Limb (tissue), 2 donors: ENCODE measurements around the gene PRDM16.
"Not testable (repeated sequence)": the region's sequence is repeated elsewhere in the genome, so short reads cannot be mapped to it uniquely, and the experiment has no call there.

Experiments
- DNase-seq, 2 donors: peaks; one replicate each; pipeline ENCODE4 v3.0.0-alpha.2; 2016; ENCODE audit errors: extremely low spot score in 2 of 2

The PRDM16 gene

GRCh38 chr1:3159996-3160395, 91.0 kb downstream of the PRDM16 start:
- no peak for DNase-seq

GRCh38 chr1:3160647-3161145, 91.7 kb downstream of the PRDM16 start:
- DNase-seq = no peak

- no peak for DNase-seq
These were observed 92.3 kb downstream of the PRDM16 start for GRCh38 chr1:3161176-3161840.

- DNase-seq = no peak
These were observed 93.4 kb downstream of the PRDM16 start for GRCh38 chr1:3162322-3162882.

GRCh38 chr1:3163356-3163755, 94.4 kb downstream of the PRDM16 start:
- DNase-seq = no peak

- DNase-seq = no peak
These were observed 95.7 kb downstream of the PRDM16 start for GRCh38 chr1:3164671-3165070.

- DNase-seq = not testable (repeated sequence)
These were observed 96.2 kb downstream of the PRDM16 start for GRCh38 chr1:3165189-3165588.

GRCh38 chr1:3166206-3166918, 97.4 kb downstream of the PRDM16 start:
- no peak for DNase-seq

- no peak for DNase-seq
These were observed 98.3 kb downstream of the PRDM16 start for GRCh38 chr1:3167255-3167654.

- DNase-seq = no peak
These were observed 99.7 kb downstream of the PRDM16 start for GRCh38 chr1:3168678-3169077.

GRCh38 chr1:3169665-3170356, 100.8 kb downstream of the PRDM16 start:
- DNase-seq = no peak

- peak; percentile 45 to 88 for DNase-seq
These were observed 101.8 kb downstream of the PRDM16 start for GRCh38 chr1:3170561-3171453.

GRCh38 chr1:3171761-3172160, 102.8 kb downstream of the PRDM16 start:
- DNase-seq = no peak

- DNase-seq = no peak
These were observed 103.7 kb downstream of the PRDM16 start for GRCh38 chr1:3172431-3173380.

- DNase-seq = no peak
These were observed 104.5 kb downstream of the PRDM16 start for GRCh38 chr1:3173381-3173980.

GRCh38 chr1:3174487-3175247, 105.7 kb downstream of the PRDM16 start:
- no peak for DNase-seq

GRCh38 chr1:3175486-3175885, 106.5 kb downstream of the PRDM16 start:
- DNase-seq = no peak

GRCh38 chr1:3176028-3176427, 107.0 kb downstream of the PRDM16 start:
- DNase-seq = no peak

GRCh38 chr1:3176820-3177219, 107.8 kb downstream of the PRDM16 start:
- DNase-seq = no peak
